HepG2 (cell line): ENCODE data around the gene HIGD1A. TPM values are rescaled to one million over a fixed set of nuclear protein-coding genes. Genes with fewer than 3 reads are reported as not detected.

Source experiments
- BRF2 ChIP-seq: sonication (generic); formaldehyde crosslinking; IDR thresholded peaks from 2 replicates; pipeline ENCODE4 v1.8.1; 2022; ENCODE audit warnings: mild to moderate bottlenecking, missing genetic modification reagents
- CCAR2 ChIP-seq: fragments of 200-400 bp; formaldehyde crosslinking; optimal IDR thresholded peaks from 2 replicates; pipeline ENCODE3; 2018; ENCODE audit warnings: low read depth, mild to moderate bottlenecking, low read length, moderate library complexity
- FOXK2 ChIP-seq: fragments of 450-650 bp; IDR thresholded peaks from 2 replicates; pipeline ENCODE4 v1.6.1; 2016
- HHEX ChIP-seq: IDR thresholded peaks from 2 replicates; pipeline ENCODE4 v1.6.1; 2016; ENCODE audit warnings: control low read depth
- HMGXB4 ChIP-seq, 2 experiments: sonication (generic) in 1 of 2; formaldehyde crosslinking in 1 of 2; IDR thresholded peaks; 2 replicates each; pipeline versions ENCODE4 v1.4.0 to v1.6.1; 2018 to 2020; ENCODE audit warnings: missing genetic modification reagents in 2 of 2, borderline replicate concordance in 1 of 2, low read depth in 1 of 2, mild to moderate bottlenecking in 1 of 2, missing biosample characterization in 1 of 2
- HNRNPK ChIP-seq: fragments of 200-400 bp; formaldehyde crosslinking; IDR thresholded peaks from 2 replicates; pipeline ENCODE4 v1.6.1; 2018; ENCODE audit warnings: low read length, low read depth, moderate library complexity, mild to moderate bottlenecking; ENCODE audit not compliant: poor library complexity, severe bottlenecking
- MTERF4 ChIP-seq: sonication (generic); formaldehyde crosslinking; IDR thresholded peaks from 2 replicates; pipeline ENCODE4 v1.8.0; 2023; ENCODE audit warnings: mild to moderate bottlenecking, missing genetic modification reagents
- NFAT5 ChIP-seq: sonication (generic); formaldehyde crosslinking; IDR thresholded peaks from 2 replicates; pipeline ENCODE4 v1.4.0; 2020; ENCODE audit warnings: missing genetic modification reagents
- PAXIP1 ChIP-seq: sonication (generic); formaldehyde crosslinking; conservative IDR thresholded peaks from 2 replicates; pipeline ENCODE4 v1.4.0; 2020; ENCODE audit warnings: mild to moderate bottlenecking, missing genetic modification reagents, moderate library complexity
- TOE1 ChIP-seq: sonication (generic); formaldehyde crosslinking; IDR thresholded peaks from 2 replicates; pipeline ENCODE4 v1.4.0; 2020; ENCODE audit warnings: mild to moderate bottlenecking, missing genetic modification reagents
- ZNF180 ChIP-seq: sonication (generic); formaldehyde crosslinking; IDR thresholded peaks from 2 replicates; pipeline ENCODE4 v1.4.0; 2020; ENCODE audit warnings: low read depth, missing genetic modification reagents, borderline replicate concordance
- polyA plus RNA-seq, 8 experiments: library from polyadenylated mRNA; depleted of rRNA in 3 of 8; stranded (reverse) in 7 of 8; unstranded in 1 of 8; fragments of >200 nt; fragmentation: Illumina TruSeq in 4 of 8; extraction: Trizol in 4 of 8; gene quantifications; 2 replicates each; pipeline versions ENCODE4 v1.2.1 to v1.2.3, GENCODE V29; 2011 to 2016; ENCODE audit warnings: low read depth in 4 of 8, missing spikeins in 1 of 8, mixed read lengths in 1 of 8; ENCODE audit not compliant: insufficient read depth in 1 of 8
- total RNA-seq, 5 experiments: library from RNA; depleted of rRNA; stranded (reverse); fragments of >200 nt; fragmentation: Illumina TruSeq; extraction: Trizol; gene quantifications; 2 replicates each; pipeline ENCODE4 v1.2.3, GENCODE V29; 2016; ENCODE audit warnings: low read depth in 1 of 5
- TF ChIP-seq, protein P1 (sequence below): sonication (generic); formaldehyde crosslinking; IDR thresholded peaks from 2 replicates; pipeline ENCODE4 v1.4.0; 2020; ENCODE audit warnings: missing genetic modification reagents

HIGD1A gene
- total and polyA plus RNA-seq, 2 of the 13 experiments (the other 11 are each of a cell fraction or from before 2014, with no cell fraction given) = 222 to 253 TPM

GRCh38 chr3:42853739-42854302 lies 49.5 kb upstream of the HIGD1A start (continued):
- peak; percentile 99 for TF ChIP-seq PAXIP1
- peak; percentile 87 for TF ChIP-seq FOXK2
- TF ChIP-seq HNRNPK = no peak
- TF ChIP-seq HMGXB4 (CRISPR knock-in tag; IDR thresholded peaks at IDR 0.05; ENCODE audit: borderline replicate concordance in 1 of 2, low read depth in 1 of 2) = peak in 1 of 2 experiments; percentile 46; a peak in 1 of 4 replicates
- TF ChIP-seq MTERF4 (CRISPR knock-in tag) = no peak
- TF ChIP-seq TOE1 (CRISPR knock-in tag) = no peak
- peak; percentile 85 for TF ChIP-seq HHEX (CRISPR knock-in tag)
- TF ChIP-seq BRF2 (CRISPR knock-in tag) = no peak
- TF ChIP-seq, protein P1, sequence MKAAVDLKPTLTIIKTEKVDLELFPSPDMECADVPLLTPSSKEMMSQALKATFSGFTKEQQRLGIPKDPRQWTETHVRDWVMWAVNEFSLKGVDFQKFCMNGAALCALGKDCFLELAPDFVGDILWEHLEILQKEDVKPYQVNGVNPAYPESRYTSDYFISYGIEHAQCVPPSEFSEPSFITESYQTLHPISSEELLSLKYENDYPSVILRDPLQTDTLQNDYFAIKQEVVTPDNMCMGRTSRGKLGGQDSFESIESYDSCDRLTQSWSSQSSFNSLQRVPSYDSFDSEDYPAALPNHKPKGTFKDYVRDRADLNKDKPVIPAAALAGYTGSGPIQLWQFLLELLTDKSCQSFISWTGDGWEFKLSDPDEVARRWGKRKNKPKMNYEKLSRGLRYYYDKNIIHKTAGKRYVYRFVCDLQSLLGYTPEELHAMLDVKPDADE (CRISPR knock-in tag) = no peak
- no peak for TF ChIP-seq CCAR2
- TF ChIP-seq ZNF180 (CRISPR knock-in tag) = no peak
- no peak for TF ChIP-seq NFAT5 (CRISPR knock-in tag)
